SK-N-SH (cell line): ENCODE results near the gene XRCC3. TPM values are rescaled to one million over a fixed set of nuclear protein-coding genes. Genes with fewer than 3 reads are reported as not detected.

Experiments used
- CTCF ChIA-PET: fragments of 300-600, 350-600 bp; formaldehyde crosslinking; extraction: SDS; loops from one replicate; lab custom pipeline; 2021; lab: Yijun Ruan, JAX
- POLR2A ChIA-PET: fragments of 350-600 bp; sonication (Branson Sonifier 250); formaldehyde crosslinking; extraction: SDS; loops from one replicate; lab custom pipeline; 2020; ENCODE audit warnings: antibody characterized with exemption, inconsistent platforms; lab: Yijun Ruan, JAX
- DNase-seq: peaks from one replicate; pipeline ENCODE4 v3.0.0; 2012
- H2AFZ ChIP-seq: fragments of 200-600 bp; sonication (generic); 2 replicates; pipeline ENCODE4 v1.8.1; 2016; ENCODE audit warnings: antibody characterized with exemption, mild to moderate bottlenecking, low read depth
- H3F3A ChIP-seq: fragments of 200-600 bp; sonication (generic); replicated peaks from 2 replicates; pipeline ENCODE3; 2016; ENCODE audit warnings: antibody characterized with exemption, mild to moderate bottlenecking; ENCODE audit not compliant: insufficient read depth
- H3K27ac ChIP-seq, 2 experiments: fragments of 200-500 bp in 1 of 2; fragments of 200-600 bp in 1 of 2; sonication (Bioruptor generic) in 1 of 2; sonication (generic), shearing (Covaris generic) in 1 of 2; 2 replicates each; pipeline versions ENCODE4 v1.5.1 to v1.6.1; 2014 to 2016; ENCODE audit warnings: low read depth in 2 of 2, inconsistent platforms in 1 of 2, low read length in 1 of 2, mild to moderate bottlenecking in 1 of 2, mixed read lengths in 1 of 2
- H3K27me3 ChIP-seq: fragments of 200-600 bp; sonication (generic), shearing (Covaris generic); 2 replicates; pipeline ENCODE4 v1.6.1; 2016; ENCODE audit warnings: mixed run types; ENCODE audit not compliant: insufficient read depth
- H3K36me3 ChIP-seq, 2 experiments: fragments of 200-500 bp in 1 of 2; fragments of 200-600 bp in 1 of 2; sonication (Bioruptor generic) in 1 of 2; sonication (generic) in 1 of 2; replicated peaks in 1 of 2; 2 replicates each; pipeline versions ENCODE3 to v1.5.1; 2014 to 2016; ENCODE audit warnings: low read length in 1 of 2, mild to moderate bottlenecking in 1 of 2; ENCODE audit not compliant: insufficient read depth in 2 of 2, control insufficient read depth in 1 of 2
- H3K4me1 ChIP-seq, 2 experiments: fragments of 200-500 bp in 1 of 2; fragments of 200-600 bp in 1 of 2; sonication (Bioruptor generic) in 1 of 2; sonication (generic), shearing (Covaris generic) in 1 of 2; 2 replicates each; pipeline versions ENCODE4 v1.5.1 to v1.6.1; 2014 to 2016; ENCODE audit warnings: low read depth in 1 of 2, low read length in 1 of 2, mixed run types in 1 of 2; ENCODE audit not compliant: insufficient read depth in 2 of 2, control insufficient read depth in 1 of 2
- H3K4me2 ChIP-seq: fragments of 200-600 bp; sonication (generic), shearing (Covaris generic); 2 replicates; pipeline ENCODE4 v1.6.1; 2017; ENCODE audit warnings: mixed run types
- H3K4me3 ChIP-seq, 2 experiments: fragments of 200-500 bp in 1 of 2; fragments of 200-600 bp in 1 of 2; sonication (Bioruptor generic) in 1 of 2; sonication (generic), shearing (Covaris generic) in 1 of 2; 2 replicates each; pipeline versions ENCODE4 v1.5.1 to v1.8.1; 2014 to 2016; ENCODE audit warnings: low read depth in 2 of 2, inconsistent platforms in 1 of 2, low read length in 1 of 2, mild to moderate bottlenecking in 1 of 2, mixed read lengths in 1 of 2, moderate library complexity in 1 of 2
- H3K79me2 ChIP-seq: fragments of 200-600 bp; sonication (generic); 2 replicates; pipeline ENCODE4 v1.8.1; 2017; ENCODE audit warnings: mild to moderate bottlenecking; ENCODE audit not compliant: insufficient read depth
- H3K9ac ChIP-seq: fragments of 200-600 bp; sonication (generic); 2 replicates; pipeline ENCODE4 v1.6.1; 2017; ENCODE audit warnings: mixed run types
- H3K9me2 ChIP-seq: fragments of 200-600 bp; sonication (generic); 2 replicates; pipeline ENCODE4 v1.6.1; 2017; ENCODE audit warnings: mixed run types
- H3K9me3 ChIP-seq: fragments of 200-600 bp; sonication (generic); 2 replicates; pipeline ENCODE4 v1.6.1; 2017; ENCODE audit warnings: mixed run types, mild to moderate bottlenecking, moderate library complexity
- H4K20me1 ChIP-seq: fragments of 200-600 bp; sonication (generic); 2 replicates; pipeline ENCODE4 v1.6.1; 2017; ENCODE audit warnings: mild to moderate bottlenecking, mixed run types; ENCODE audit not compliant: insufficient read depth
- ELF1 ChIP-seq: IDR thresholded peaks from 2 replicates; pipeline ENCODE4 v1.4.0; 2012
- EP300 ChIP-seq, 2 experiments: IDR thresholded peaks; 2 replicates each; pipeline versions ENCODE4 v1.4.0 to v1.6.1; 2012; ENCODE audit warnings: borderline replicate concordance in 1 of 2, low read depth in 1 of 2, low read length in 1 of 2
- EZH2phosphoT487 ChIP-seq: fragments of 200-600 bp; sonication (generic); IDR thresholded peaks from 2 replicates; pipeline ENCODE4 v1.6.1; 2017; ENCODE audit warnings: low read depth, mixed run types, mild to moderate bottlenecking, antibody characterized with exemption, moderate library complexity, borderline replicate concordance
- FOXJ3 ChIP-seq: sonication (generic); formaldehyde crosslinking; IDR thresholded peaks from 2 replicates; pipeline ENCODE4 v1.5.1; 2020; ENCODE audit warnings: mild to moderate bottlenecking, missing genetic modification reagents
- GABPA ChIP-seq: IDR thresholded peaks from 2 replicates; pipeline ENCODE4 v1.4.0; 2012; ENCODE audit warnings: low read depth, mild to moderate bottlenecking
- GATA2 ChIP-seq: sonication (generic); formaldehyde crosslinking; IDR thresholded peaks from 2 replicates; pipeline ENCODE4 v1.5.0; 2020; ENCODE audit warnings: mild to moderate bottlenecking, missing genetic modification reagents
- NFIC ChIP-seq: IDR thresholded peaks from 2 replicates; pipeline ENCODE4 v1.4.0; 2012; ENCODE audit warnings: borderline replicate concordance
- NRF1 ChIP-seq: IDR thresholded peaks from 2 replicates; pipeline ENCODE4 v1.6.1; 2012; ENCODE audit warnings: low read depth, mild to moderate bottlenecking, low read length
- RAD21 ChIP-seq: IDR thresholded peaks from 2 replicates; pipeline ENCODE4 v1.6.1; 2012; ENCODE audit warnings: mild to moderate bottlenecking, low read length
- RFX5 ChIP-seq: IDR thresholded peaks from 2 replicates; pipeline ENCODE4 v1.6.1; 2012; ENCODE audit warnings: mild to moderate bottlenecking, improper control_type of control experiment, low read length
- SMC3 ChIP-seq: IDR thresholded peaks from 2 replicates; pipeline ENCODE4 v1.6.1; 2012; ENCODE audit warnings: low read depth, low read length, improper control_type of control experiment
- TEAD4 ChIP-seq: IDR thresholded peaks from 2 replicates; pipeline ENCODE4 v1.4.0; 2012; ENCODE audit warnings: mild to moderate bottlenecking, borderline replicate concordance; ENCODE audit not compliant: insufficient read depth
- WGBS: methylation state at CpG from one replicate; pipeline ENCODE4 v1.1.6; 2017; ENCODE audit warnings: low lambda C conversion rate; 5-methylcytosine and 5-hydroxymethylcytosine counted together
- polyA plus RNA-seq, 3 experiments: library from polyadenylated mRNA; depleted of rRNA; stranded (reverse); fragments of >200 nt; gene quantifications; 2 replicates each; pipeline ENCODE4 v1.2.3, GENCODE V29; 2012
- TF ChIP-seq, protein P1 (sequence below): fragments of 150-350 bp; IDR thresholded peaks from 2 replicates; pipeline ENCODE4 v1.6.1; 2016; ENCODE audit warnings: mild to moderate bottlenecking, low read depth, low read length
- TF ChIP-seq, protein P2 (sequence below): IDR thresholded peaks from 2 replicates; pipeline ENCODE4 v1.4.0; 2012; ENCODE audit warnings: low read depth
- TF ChIP-seq, protein P3 (sequence below): fragments of 150-350 bp; IDR thresholded peaks from 2 replicates; pipeline ENCODE4 v1.6.1; 2017; ENCODE audit warnings: antibody characterized with exemption, low read length, low read depth, borderline replicate concordance

The XRCC3 gene
- polyA plus RNA-seq, 1 of the 3 experiments (the other 2 are of a cell fraction): 11.7 TPM

- Histone ChIP-seq H3K4me2 (no peak overlapping the region), H3K9me2 (no peaks in the 10 kb centered on the region), H2AFZ (no peak overlapping the region), H3F3A (no peaks in the 10 kb centered on the region), H3K9me3 (no peaks in the 10 kb centered on the region), H3K4me3 (no peak overlapping the region), H3K4me1 (peaks cover 9 to 31% of the 10 kb centered on the region in 2 experiments; a peak in 2 of 4 replicates), H3K27ac (no peak overlapping the region), H3K79me2 (peaks cover 21% of the 10 kb centered on the region), H3K9ac (no peak overlapping the region), H3K27me3 (no peaks in the 10 kb centered on the region), H3K36me3 (peaks cover 0 to 44% of the 10 kb centered on the region in 2 experiments), H4K20me1 (no peaks in the 10 kb centered on the region)
- POLR2A ChIA-PET: no interaction called here
- DNase-seq: no peak
- WGBS: 97% methylated on average over 12 of the region's 15 CpGs
- CTCF ChIA-PET: interaction anchor here (1.2 kb wide), 1 partner anchor 99 kb away, joined by 3 read pairs; no protein-coding TSS in a partner anchor
- TF ChIP-seq EP300 (IDR thresholded peaks at IDR 0.05; ENCODE audit: borderline replicate concordance in 1 of 2, low read depth in 1 of 2, low read length in 1 of 2): no peak
- TF ChIP-seq SMC3: no peak
- TF ChIP-seq GABPA: no peak
- no peak for TF ChIP-seq ELF1
- TF ChIP-seq, protein P1, sequence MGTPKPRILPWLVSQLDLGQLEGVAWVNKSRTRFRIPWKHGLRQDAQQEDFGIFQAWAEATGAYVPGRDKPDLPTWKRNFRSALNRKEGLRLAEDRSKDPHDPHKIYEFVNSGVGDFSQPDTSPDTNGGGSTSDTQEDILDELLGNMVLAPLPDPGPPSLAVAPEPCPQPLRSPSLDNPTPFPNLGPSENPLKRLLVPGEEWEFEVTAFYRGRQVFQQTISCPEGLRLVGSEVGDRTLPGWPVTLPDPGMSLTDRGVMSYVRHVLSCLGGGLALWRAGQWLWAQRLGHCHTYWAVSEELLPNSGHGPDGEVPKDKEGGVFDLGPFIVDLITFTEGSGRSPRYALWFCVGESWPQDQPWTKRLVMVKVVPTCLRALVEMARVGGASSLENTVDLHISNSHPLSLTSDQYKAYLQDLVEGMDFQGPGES: no peak
- no peak for TF ChIP-seq RFX5
- no peak for TF ChIP-seq TEAD4
- no peak for TF ChIP-seq EZH2phosphoT487
- TF ChIP-seq GATA2 (CRISPR knock-in tag): no peak
- TF ChIP-seq NFIC: no peak
- no peak for TF ChIP-seq FOXJ3 (CRISPR knock-in tag)
- TF ChIP-seq, protein P2, sequence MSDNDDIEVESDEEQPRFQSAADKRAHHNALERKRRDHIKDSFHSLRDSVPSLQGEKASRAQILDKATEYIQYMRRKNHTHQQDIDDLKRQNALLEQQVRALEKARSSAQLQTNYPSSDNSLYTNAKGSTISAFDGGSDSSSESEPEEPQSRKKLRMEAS: no peak
- TF ChIP-seq, protein P3, sequence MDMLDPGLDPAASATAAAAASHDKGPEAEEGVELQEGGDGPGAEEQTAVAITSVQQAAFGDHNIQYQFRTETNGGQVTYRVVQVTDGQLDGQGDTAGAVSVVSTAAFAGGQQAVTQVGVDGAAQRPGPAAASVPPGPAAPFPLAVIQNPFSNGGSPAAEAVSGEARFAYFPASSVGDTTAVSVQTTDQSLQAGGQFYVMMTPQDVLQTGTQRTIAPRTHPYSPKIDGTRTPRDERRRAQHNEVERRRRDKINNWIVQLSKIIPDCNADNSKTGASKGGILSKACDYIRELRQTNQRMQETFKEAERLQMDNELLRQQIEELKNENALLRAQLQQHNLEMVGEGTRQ: no peak
Observed at GRCh38 chr14:103709814-103710213, 5.4 kb downstream of the XRCC3 start.

GRCh38 chr14:103708750-103709187 is 6.5 kb downstream of the XRCC3 start:
- H3K79me2 ChIP-seq: peaks cover 11% of the 10 kb centered on the region
- H3F3A ChIP-seq: no peaks in the 10 kb centered on the region
- no peak overlapping the region for H3K4me3 ChIP-seq
- H4K20me1 ChIP-seq: no peaks in the 10 kb centered on the region
- DNase-seq: no peak
- peaks cover 0 to 25% of the 10 kb centered on the region in 2 experiments; a peak in 1 of 4 replicates for H3K4me1 ChIP-seq
- peaks cover 4 to 48% of the 10 kb centered on the region in 2 experiments for H3K36me3 ChIP-seq
- no peak overlapping the region; a peak in 1 of 4 replicates for H3K27ac ChIP-seq
- no peaks in the 10 kb centered on the region for H3K9me2 ChIP-seq
- TF ChIP-seq RAD21 (no peak), NRF1 (no peak), EZH2phosphoT487 (no peak)
- POLR2A ChIA-PET: no interaction called here
- no peaks in the 10 kb centered on the region for H3K27me3 ChIP-seq
- no peak overlapping the region for H2AFZ ChIP-seq
- no peaks in the 10 kb centered on the region for H3K9me3 ChIP-seq
- no peak overlapping the region for H3K4me2 ChIP-seq
- 86% methylated on average over 18 of the region's 18 CpGs for WGBS
- CTCF ChIA-PET: no interaction called here
- H3K9ac ChIP-seq: no peak overlapping the region
